H9 (cell line): ENCODE measurements around the gene CHRNA5. TPM values are rescaled to one million over a fixed set of nuclear protein-coding genes. Genes with fewer than 3 reads are reported as not detected.

ENCODE experiments used
- DNase-seq: peaks from one replicate; pipeline ENCODE4 v3.0.0-alpha.2; 2017
- H2AFZ ChIP-seq: one replicate; pipeline ENCODE4 v1.6.1; 2013; ENCODE audit warnings: mild to moderate bottlenecking, low read length, control low read depth, moderate library complexity
- H2AK5ac ChIP-seq: 2 replicates; pipeline ENCODE4 v1.6.1; 2013; ENCODE audit warnings: low read length, control low read depth, mixed read lengths; ENCODE audit not compliant: insufficient read length
- H2BK120ac ChIP-seq: one replicate; pipeline ENCODE4 v1.6.1; 2013; ENCODE audit warnings: low read depth, mild to moderate bottlenecking, low read length, control low read depth, inconsistent platforms; ENCODE audit not compliant: poor library complexity, severe bottlenecking
- H2BK12ac ChIP-seq: 2 replicates; pipeline ENCODE4 v1.6.1; 2013; ENCODE audit warnings: low read length, control low read depth, mixed read lengths, low read depth; ENCODE audit not compliant: insufficient read length
- H2BK15ac ChIP-seq: 2 replicates; pipeline ENCODE4 v1.6.1; 2013; ENCODE audit warnings: low read depth, low read length, control low read depth
- H2BK20ac ChIP-seq: one replicate; pipeline ENCODE4 v1.6.1; 2013; ENCODE audit warnings: low read depth, mild to moderate bottlenecking, low read length, control low read depth, inconsistent platforms; ENCODE audit not compliant: poor library complexity, severe bottlenecking
- H2BK5ac ChIP-seq: 2 replicates; pipeline ENCODE4 v1.6.1; 2013; ENCODE audit warnings: low read length, control low read depth, mixed read lengths; ENCODE audit not compliant: insufficient read length
- H3K14ac ChIP-seq: 2 replicates; pipeline ENCODE4 v1.6.1; 2013; ENCODE audit warnings: low read length, control low read depth; ENCODE audit not compliant: insufficient read depth
- H3K18ac ChIP-seq: 2 replicates; pipeline ENCODE4 v1.6.1; 2013; ENCODE audit warnings: low read depth, mild to moderate bottlenecking, mixed read lengths, low read length, control low read depth; ENCODE audit not compliant: insufficient read length
- H3K23ac ChIP-seq: 2 replicates; pipeline ENCODE4 v1.6.1; 2013; ENCODE audit warnings: low read length, control low read depth, mixed read lengths, low read depth; ENCODE audit not compliant: insufficient read length
- H3K23me2 ChIP-seq: 2 replicates; pipeline ENCODE4 v1.6.1; 2013; ENCODE audit warnings: low read depth, mild to moderate bottlenecking, mixed read lengths, low read length, control low read depth; ENCODE audit not compliant: insufficient read length, poor library complexity, severe bottlenecking
- H3K27ac ChIP-seq: 2 replicates; pipeline ENCODE4 v1.5.1; 2013; ENCODE audit warnings: low read length, control low read depth, mixed read lengths, low read depth; ENCODE audit not compliant: insufficient read length
- H3K27me3 ChIP-seq: 2 replicates; pipeline ENCODE4 v1.6.1; 2013; ENCODE audit warnings: low read length, control low read depth, inconsistent platforms; ENCODE audit not compliant: insufficient read depth
- H3K4ac ChIP-seq: 2 replicates; pipeline ENCODE4 v1.6.1; 2013; ENCODE audit warnings: low read depth, mild to moderate bottlenecking, control low read depth, inconsistent platforms, low read length, moderate library complexity
- H3K4me1 ChIP-seq: 2 replicates; pipeline ENCODE4 v1.6.1; 2013; ENCODE audit warnings: low read length, control low read depth, inconsistent platforms; ENCODE audit not compliant: insufficient read depth
- H3K4me2 ChIP-seq: 2 replicates; pipeline ENCODE4 v1.6.1; 2013; ENCODE audit warnings: low read length, control low read depth, mixed read lengths; ENCODE audit not compliant: insufficient read length, insufficient read depth
- H3K56ac ChIP-seq: 2 replicates; pipeline ENCODE4 v1.6.1; 2013; ENCODE audit warnings: low read depth, mild to moderate bottlenecking, mixed read lengths, low read length, control low read depth; ENCODE audit not compliant: insufficient read length
- H3K79me1 ChIP-seq: 2 replicates; pipeline ENCODE4 v1.6.1; 2013; ENCODE audit warnings: low read depth, mild to moderate bottlenecking, moderate library complexity, low read length, control low read depth, inconsistent platforms; ENCODE audit not compliant: insufficient read depth, poor library complexity, severe bottlenecking
- H3K79me2 ChIP-seq: 2 replicates; pipeline ENCODE4 v1.6.1; 2013; ENCODE audit warnings: low read length, control low read depth, inconsistent platforms; ENCODE audit not compliant: insufficient read depth
- H3K9ac ChIP-seq: 2 replicates; pipeline ENCODE4 v1.6.1; 2013; ENCODE audit warnings: low read length, control low read depth, mixed read lengths; ENCODE audit not compliant: insufficient read length; ENCODE audit errors: extremely low read depth
- H3K9me3 ChIP-seq: one replicate; pipeline ENCODE4 v1.6.1; 2013; ENCODE audit warnings: low read depth, low read length, inconsistent platforms; ENCODE audit not compliant: control insufficient read depth
- H3T11ph ChIP-seq: one replicate; pipeline ENCODE4 v1.6.1; 2013; ENCODE audit warnings: mild to moderate bottlenecking, low read length, control low read depth, inconsistent platforms
- H4K20me1 ChIP-seq: one replicate; pipeline ENCODE4 v1.6.1; 2013; ENCODE audit not compliant: control insufficient read depth, insufficient read length, insufficient read depth
- H4K5ac ChIP-seq: 2 replicates; pipeline ENCODE4 v1.6.1; 2013; ENCODE audit warnings: low read depth, mild to moderate bottlenecking, mixed read lengths, low read length, control low read depth; ENCODE audit not compliant: insufficient read length
- H4K8ac ChIP-seq: replicated peaks from 2 replicates; pipeline ENCODE4 v1.6.1; 2013; ENCODE audit warnings: low read length, control low read depth, mixed read lengths, low read depth; ENCODE audit not compliant: insufficient read length
- H4K91ac ChIP-seq: 2 replicates; pipeline ENCODE4 v1.6.1; 2013; ENCODE audit warnings: low read depth, mild to moderate bottlenecking, moderate library complexity, mixed read lengths, low read length, control low read depth; ENCODE audit not compliant: insufficient read length
- H3K27ac Mint-ChIP-seq, 3 experiments: 2 replicates in 2 of 3; 3 replicates in 1 of 3; pipeline ENCODE4 v1.8.0; 2020 to 2021; ENCODE audit warnings: mixed read lengths in 3 of 3, mild to moderate bottlenecking in 1 of 3, moderate library complexity in 1 of 3
- H3K27me3 Mint-ChIP-seq: 2 replicates; pipeline ENCODE4 v1.8.0; 2021; ENCODE audit warnings: low read depth, mild to moderate bottlenecking, moderate library complexity, mixed read lengths
- H3K36me3 Mint-ChIP-seq, 3 experiments: 2 replicates in 2 of 3; 3 replicates in 1 of 3; pipeline ENCODE4 v1.8.0; 2020 to 2021; ENCODE audit warnings: low read depth in 3 of 3, mixed read lengths in 3 of 3; ENCODE audit not compliant: insufficient read depth in 1 of 3
- H3K4me1 Mint-ChIP-seq, 2 experiments: 2 replicates each; pipeline ENCODE4 v1.8.0; 2020; ENCODE audit warnings: mixed read lengths in 2 of 2
- H3K4me3 Mint-ChIP-seq, 2 experiments: 2 replicates in 1 of 2; 3 replicates in 1 of 2; pipeline ENCODE4 v1.8.0; 2020 to 2021; ENCODE audit warnings: mild to moderate bottlenecking in 2 of 2, mixed read lengths in 2 of 2, moderate library complexity in 1 of 2
- H3K9me3 Mint-ChIP-seq, 2 experiments: 2 replicates in 1 of 2; 3 replicates in 1 of 2; pipeline ENCODE4 v1.8.0; 2020; ENCODE audit warnings: mild to moderate bottlenecking in 2 of 2, mixed read lengths in 2 of 2, moderate library complexity in 1 of 2
- WGBS: extraction: QIAGEN DNeasy Blood & Tissue Kit; methylation state at CpG from one replicate; pipeline ENCODE4 v1.1.7; 2013; ENCODE audit warnings: missing lambda C conversion rate, low lambda C conversion rate, mixed read lengths; ENCODE audit not compliant: insufficient read length; ENCODE audit errors: extremely low coverage; 5-methylcytosine and 5-hydroxymethylcytosine counted together
- total RNA-seq: library from RNA; stranded (reverse); gene quantifications from 2 replicates; pipeline ENCODE4 v1.2.1, GENCODE V29; 2021
- TF ChIP-seq, protein P1 (sequence below): fragments of 200-600 bp; sonication (generic); conservative IDR thresholded peaks from 3 replicates; pipeline ENCODE4 v1.8.0; 2021; ENCODE audit warnings: antibody characterized with exemption, mild to moderate bottlenecking

The CHRNA5 gene
- total RNA-seq, 1 experiment from 2014 or later: 16.5 TPM

DNA sequence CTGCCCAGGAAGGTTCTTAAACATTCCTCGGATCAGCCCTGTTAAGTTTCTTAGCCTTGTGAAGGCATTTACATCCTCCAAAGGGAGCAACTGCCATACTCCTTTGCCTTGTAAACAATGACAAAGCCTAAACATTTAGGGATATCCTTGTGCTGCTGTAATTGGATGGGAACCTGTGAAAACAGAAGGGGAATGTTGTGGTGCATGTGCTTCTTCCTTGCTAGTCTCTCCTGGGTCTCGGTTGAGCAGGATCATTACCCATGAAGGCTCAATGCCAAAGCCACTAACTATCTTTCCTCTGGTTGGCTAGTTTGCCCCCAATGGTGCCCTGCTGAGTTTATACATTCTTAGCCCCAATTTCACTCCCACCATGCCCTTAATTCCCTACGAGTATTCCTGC lies 38.1 kb downstream of the CHRNA5 start:
- no peaks in the 10 kb centered on the region for H3K9me3 ChIP-seq
- no peak overlapping the region for H4K91ac ChIP-seq
- H3K4me1 ChIP-seq: no peaks in the 10 kb centered on the region
- no peak overlapping the region for H4K5ac ChIP-seq
- H3K36me3 Mint-ChIP-seq: peaks cover 15 to 40% (median 17%) of the 10 kb centered on the region in 3 experiments
- H3K4ac ChIP-seq: no peak overlapping the region
- H3K79me2 ChIP-seq: no peaks in the 10 kb centered on the region
- no peaks in the 10 kb centered on the region for H3K27me3 ChIP-seq
- no peak overlapping the region for H3T11ph ChIP-seq
- H3K27me3 Mint-ChIP-seq: peaks cover 21% of the 10 kb centered on the region
- no peak overlapping the region for H3K9ac ChIP-seq
- no peaks in the 10 kb centered on the region for H3K23me2 ChIP-seq
- H2BK120ac ChIP-seq: no peak overlapping the region
- H3K9me3 Mint-ChIP-seq: peaks cover 24 to 43% of the 10 kb centered on the region in 2 experiments
- H3K4me1 Mint-ChIP-seq: peaks cover 0 to 4% of the 10 kb centered on the region in 2 experiments; a peak in 2 of 4 replicates
- no peak overlapping the region for H2BK12ac ChIP-seq
- no peak overlapping the region for H3K56ac ChIP-seq
- no peak overlapping the region for H2AFZ ChIP-seq
- no peak overlapping the region for H3K23ac ChIP-seq
- DNase-seq: no peak
- H3K18ac ChIP-seq: no peak overlapping the region
- H3K4me2 ChIP-seq: no peak overlapping the region
- TF ChIP-seq, protein P1, sequence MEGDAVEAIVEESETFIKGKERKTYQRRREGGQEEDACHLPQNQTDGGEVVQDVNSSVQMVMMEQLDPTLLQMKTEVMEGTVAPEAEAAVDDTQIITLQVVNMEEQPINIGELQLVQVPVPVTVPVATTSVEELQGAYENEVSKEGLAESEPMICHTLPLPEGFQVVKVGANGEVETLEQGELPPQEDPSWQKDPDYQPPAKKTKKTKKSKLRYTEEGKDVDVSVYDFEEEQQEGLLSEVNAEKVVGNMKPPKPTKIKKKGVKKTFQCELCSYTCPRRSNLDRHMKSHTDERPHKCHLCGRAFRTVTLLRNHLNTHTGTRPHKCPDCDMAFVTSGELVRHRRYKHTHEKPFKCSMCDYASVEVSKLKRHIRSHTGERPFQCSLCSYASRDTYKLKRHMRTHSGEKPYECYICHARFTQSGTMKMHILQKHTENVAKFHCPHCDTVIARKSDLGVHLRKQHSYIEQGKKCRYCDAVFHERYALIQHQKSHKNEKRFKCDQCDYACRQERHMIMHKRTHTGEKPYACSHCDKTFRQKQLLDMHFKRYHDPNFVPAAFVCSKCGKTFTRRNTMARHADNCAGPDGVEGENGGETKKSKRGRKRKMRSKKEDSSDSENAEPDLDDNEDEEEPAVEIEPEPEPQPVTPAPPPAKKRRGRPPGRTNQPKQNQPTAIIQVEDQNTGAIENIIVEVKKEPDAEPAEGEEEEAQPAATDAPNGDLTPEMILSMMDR: no peak
- H3K4me3 Mint-ChIP-seq: no peak overlapping the region; a peak in 1 of 5 replicates
- H2BK20ac ChIP-seq: no peak overlapping the region
- no peak overlapping the region for H2BK15ac ChIP-seq
- no peak overlapping the region for H3K27ac ChIP-seq
- H3K14ac ChIP-seq: no peak overlapping the region
- H3K79me1 ChIP-seq: no peaks in the 10 kb centered on the region
- H3K27ac Mint-ChIP-seq: no peak overlapping the region
- H2AK5ac ChIP-seq: no peak overlapping the region
- no peak overlapping the region for H4K8ac ChIP-seq
- no peaks in the 10 kb centered on the region for H4K20me1 ChIP-seq
- no CpG with 5 or more reads among the region's 3 CpGs for WGBS
- no peak overlapping the region for H2BK5ac ChIP-seq
